Pancreas (tissue), 10 donors: Measurements from ENCODE around the gene KLHL25. TPM values are rescaled to one million over a fixed set of nuclear protein-coding genes. Genes with fewer than 3 reads are reported as not detected.
A peak's percentile ranks its signal among the peaks of the same experiment; 100 is the strongest.

Experiments used
- ATAC-seq, 4 donors: fragments of 200-7000 bp; cut with Tn5 transposase; one replicate each; pipeline versions ENCODE4 v1.8.0 to v1.9.1; 2020; ENCODE audit warnings: mild to moderate bottlenecking in 4 of 4, moderate library complexity in 4 of 4
- DNase-seq, 6 donors: peaks; one replicate each; pipeline ENCODE4 v3.0.0-alpha.2; 2020
- FAIRE-seq: peaks from 2 replicates; lab custom pipeline; 2012; peaks lifted over from hg19 to GRCh38; lab: Jason Lieb, UNC
- H3K27ac ChIP-seq, 4 donors: fragments of 200-600 bp; sonication (generic); 1 replicate in 3 of 4; 2 replicates in 1 of 4; pipeline versions ENCODE4 v1.5.0 to v1.8.0; 2020
- H3K27me3 ChIP-seq, 4 donors: fragments of 200-600 bp; one replicate each; pipeline ENCODE4 v1.8.0; 2021
- H3K36me3 ChIP-seq, 3 donors: fragments of 200-600 bp; sonication (generic) in 1 of 3; one replicate each; pipeline versions ENCODE4 v1.5.0 to v1.8.0; 2020 to 2021
- H3K4me1 ChIP-seq, 3 donors: fragments of 200-600 bp; one replicate each; pipeline ENCODE4 v1.8.0; 2021
- H3K4me3 ChIP-seq, 4 donors: fragments of 200-600 bp; sonication (generic) in 2 of 4; one replicate each; pipeline versions ENCODE4 v1.5.0 to v1.8.0; 2020 to 2021
- H3K9me3 ChIP-seq, 4 donors: fragments of 200-600 bp; one replicate each; pipeline ENCODE4 v1.8.0; 2021
- WGBS, 2 donors: extraction: QIAGEN DNeasy Blood & Tissue Kit; methylation state at CpG; one replicate each; pipeline ENCODE4 v1.1.7; 2013; 5-methylcytosine and 5-hydroxymethylcytosine counted together
- intact Hi-C, 3 donors: fragments of 100-400 bp; cut with DNase I; formaldehyde crosslinking; loops; one replicate each; pipeline versions ENCODE4 v1.11.1 to v1.14.2; 2022
- polyA plus RNA-seq, 2 donors: library from polyadenylated mRNA; stranded (reverse); fragments of 200-250 nt; gene quantifications; one replicate each; pipeline ENCODE4 v1.2.3, GENCODE V29; 2013
- total RNA-seq, 6 donors: library from RNA; stranded (reverse); fragmentation: NEBNext Ultra II Directional in 4 of 6; extraction: Animal tissue kit (Norgen Biotek cat#: 25700) in 4 of 6; gene quantifications; one replicate each; pipeline versions ENCODE4 v1.2.1 to v1.2.4, GENCODE V29; 2021 to 2023
- TF ChIP-seq, protein P1 (sequence below), 4 donors: fragments of 200-600 bp; sonication (generic) in 3 of 4; IDR thresholded peaks; one replicate each; pipeline versions ENCODE4 v1.5.0 to v1.8.0; 2021; ENCODE audit warnings: antibody characterized with exemption in 4 of 4
- donor health status: healthy with polysubstance abuse.
- donor health status: DM: no; HTN: no; CAD: no; lungs with moderate emphysema.
- donor health status: DM: no; HTN: no; CAD: no.
- donor health status: control.
- donor health status: control.
- donor health status: Bipolar disorder and iron deficiency.
- donor health status: DM: yes; HTN: yes; CAD: no.
- donor health status: DM: no; HTN: no; CAD: no.
- donor health status: DM: no; HTN: no; CAD: no.
- donor health status: DM: yes; HTN: yes; CAD: no.

The KLHL25 gene
- total and polyA plus RNA-seq, 8 donors, result 0.93 to 3.3 (median 2.0) TPM

DNA sequence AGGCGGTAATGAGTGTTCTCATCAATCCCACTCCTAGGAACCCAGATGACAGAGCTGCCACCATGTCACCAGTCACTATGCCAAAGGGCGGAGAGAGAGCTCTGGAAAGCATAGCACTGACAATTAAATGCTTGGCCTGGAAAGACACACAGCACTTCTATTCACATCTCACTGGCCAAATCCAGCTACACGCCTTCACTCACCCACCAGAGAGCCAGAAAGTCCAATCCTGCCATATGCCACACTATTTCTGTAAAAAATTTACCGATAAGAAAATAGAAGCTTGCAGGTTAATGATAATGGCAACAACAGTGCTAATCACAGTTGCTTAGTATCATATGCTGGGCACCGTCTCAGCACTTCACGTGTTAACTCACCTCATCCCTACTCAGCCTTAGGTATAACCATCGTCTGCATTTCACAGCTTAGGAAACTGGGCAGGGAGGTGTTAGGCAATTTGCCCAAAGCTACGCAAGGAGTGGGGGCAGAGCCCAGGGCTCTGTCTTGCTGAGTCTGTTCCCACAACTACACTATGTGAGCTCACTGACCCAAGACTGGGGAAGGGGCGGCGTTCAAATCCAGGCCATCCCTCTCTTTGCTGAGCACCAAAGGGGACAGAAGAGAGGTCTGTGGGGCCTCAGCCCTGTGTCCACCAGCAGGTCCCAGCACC lies 16.5 kb downstream of the KLHL25 start:
- intact Hi-C loops, result no loop called here
- FAIRE-seq, result no peak

DNA sequence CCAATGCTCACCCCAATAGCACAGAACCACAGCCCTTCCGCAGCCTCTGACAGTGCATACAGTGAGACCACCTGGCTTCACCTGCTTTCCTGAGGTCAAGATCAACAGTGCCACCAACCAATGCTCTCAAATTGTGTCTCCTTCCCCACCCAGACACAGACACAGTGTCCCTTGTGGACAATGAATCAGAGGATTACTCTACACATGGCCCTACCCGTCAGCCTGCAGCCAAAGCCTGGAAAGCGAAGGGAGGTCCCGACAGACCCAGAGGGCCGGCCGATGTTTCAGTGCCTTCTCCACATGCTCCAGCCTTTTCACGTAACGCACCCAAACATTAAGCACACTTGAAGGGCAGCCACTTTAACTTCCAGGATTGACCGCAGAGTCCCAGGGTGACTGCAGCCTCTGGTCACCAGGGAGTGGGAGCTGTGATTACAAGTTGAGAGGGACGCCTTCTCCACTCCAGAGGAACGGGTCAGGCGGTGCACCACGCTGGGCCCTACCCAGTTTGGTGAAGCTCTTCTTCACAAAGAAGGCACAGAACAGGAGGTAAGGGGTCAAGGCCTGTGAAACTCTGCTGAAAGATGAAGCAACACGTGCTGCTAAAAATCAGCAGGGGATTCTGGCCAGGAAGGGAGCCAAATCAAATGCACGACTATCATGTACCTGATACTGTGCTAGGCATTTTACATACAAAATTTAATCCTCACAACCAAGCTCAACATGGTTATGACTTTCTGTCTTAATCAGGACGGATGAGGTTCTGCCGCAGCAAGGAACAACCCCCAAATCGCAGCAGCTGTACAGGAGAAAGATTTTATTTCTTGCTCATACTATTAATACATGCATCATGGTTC lies 17.2 kb downstream of the KLHL25 start:
- Histone ChIP-seq H3K36me3 (no peaks in the 10 kb centered on the region), H3K27me3 (no peaks in the 10 kb centered on the region), H3K9me3 (no peaks in the 10 kb centered on the region), H3K27ac (no peak overlapping the region), H3K4me3 (no peak overlapping the region), H3K4me1 (peaks cover 0 to 2% (median 0%) of the 10 kb centered on the region in 3 donors)
- WGBS, 2 donors, result 83 to 85% methylated on average over 18 of the region's 18 CpGs
- intact Hi-C loops, result no loop called here
- TF ChIP-seq, protein P1, sequence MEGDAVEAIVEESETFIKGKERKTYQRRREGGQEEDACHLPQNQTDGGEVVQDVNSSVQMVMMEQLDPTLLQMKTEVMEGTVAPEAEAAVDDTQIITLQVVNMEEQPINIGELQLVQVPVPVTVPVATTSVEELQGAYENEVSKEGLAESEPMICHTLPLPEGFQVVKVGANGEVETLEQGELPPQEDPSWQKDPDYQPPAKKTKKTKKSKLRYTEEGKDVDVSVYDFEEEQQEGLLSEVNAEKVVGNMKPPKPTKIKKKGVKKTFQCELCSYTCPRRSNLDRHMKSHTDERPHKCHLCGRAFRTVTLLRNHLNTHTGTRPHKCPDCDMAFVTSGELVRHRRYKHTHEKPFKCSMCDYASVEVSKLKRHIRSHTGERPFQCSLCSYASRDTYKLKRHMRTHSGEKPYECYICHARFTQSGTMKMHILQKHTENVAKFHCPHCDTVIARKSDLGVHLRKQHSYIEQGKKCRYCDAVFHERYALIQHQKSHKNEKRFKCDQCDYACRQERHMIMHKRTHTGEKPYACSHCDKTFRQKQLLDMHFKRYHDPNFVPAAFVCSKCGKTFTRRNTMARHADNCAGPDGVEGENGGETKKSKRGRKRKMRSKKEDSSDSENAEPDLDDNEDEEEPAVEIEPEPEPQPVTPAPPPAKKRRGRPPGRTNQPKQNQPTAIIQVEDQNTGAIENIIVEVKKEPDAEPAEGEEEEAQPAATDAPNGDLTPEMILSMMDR (IDR thresholded peaks at IDR 0.05), result no peak
- no peak for FAIRE-seq
- DNase-seq, result no peak
- peak in 1 of 4 donors; percentile 20 for ATAC-seq

More for the DNA sequence above, 16.5 kb downstream of the KLHL25 start:
- peak in 3 of 4 donors; percentile 44 to 59 (median 57) for ATAC-seq
- Histone ChIP-seq H3K9me3 (no peaks in the 10 kb centered on the region), H3K4me1 (peaks cover 0 to 2% (median 0%) of the 10 kb centered on the region in 3 donors), H3K4me3 (no peak overlapping the region), H3K27me3 (no peaks in the 10 kb centered on the region), H3K36me3 (no peaks in the 10 kb centered on the region), H3K27ac (no peak overlapping the region)
- DNase-seq, result no peak
- WGBS, 2 donors, result 62 to 70% methylated on average over 10 of the region's 10 CpGs
- TF ChIP-seq, protein P1 (IDR thresholded peaks at IDR 0.05), result no peak

DNA sequence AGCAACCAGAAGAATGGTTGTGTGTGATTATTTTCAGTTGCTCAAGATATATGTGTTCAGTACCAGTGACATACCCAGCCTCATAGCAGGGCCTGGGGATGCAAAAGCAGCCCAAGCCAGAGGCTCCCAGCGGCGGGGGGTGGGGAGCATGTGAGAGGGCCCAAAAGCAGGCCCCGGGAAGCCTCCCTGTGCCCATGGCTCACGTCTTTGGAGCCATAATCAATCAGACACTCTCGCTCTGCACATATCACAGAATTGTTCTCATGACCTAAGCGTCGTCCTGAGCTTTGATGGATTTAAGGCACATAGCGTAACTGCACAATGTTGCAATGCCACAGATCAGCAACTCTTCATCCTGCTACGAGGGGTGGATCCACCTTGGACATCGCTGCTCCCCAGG lies 20.8 kb downstream of the KLHL25 start:
- H3K36me3 ChIP-seq, result no peaks in the 10 kb centered on the region
- no peak overlapping the region for H3K4me3 ChIP-seq
- FAIRE-seq (no peak), DNase-seq (no peak), ATAC-seq (no peak)
- no peak overlapping the region for H3K27ac ChIP-seq
- intact Hi-C loops, result no loop called here
- peaks cover 0 to 2% (median 0%) of the 10 kb centered on the region in 3 donors for H3K4me1 ChIP-seq
- no peaks in the 10 kb centered on the region for H3K9me3 ChIP-seq
- H3K27me3 ChIP-seq, result no peaks in the 10 kb centered on the region
- TF ChIP-seq, protein P1 (IDR thresholded peaks at IDR 0.05), result no peak
- 88 to 92% methylated on average over 10 of the region's 10 CpGs for WGBS, 2 donors

DNA sequence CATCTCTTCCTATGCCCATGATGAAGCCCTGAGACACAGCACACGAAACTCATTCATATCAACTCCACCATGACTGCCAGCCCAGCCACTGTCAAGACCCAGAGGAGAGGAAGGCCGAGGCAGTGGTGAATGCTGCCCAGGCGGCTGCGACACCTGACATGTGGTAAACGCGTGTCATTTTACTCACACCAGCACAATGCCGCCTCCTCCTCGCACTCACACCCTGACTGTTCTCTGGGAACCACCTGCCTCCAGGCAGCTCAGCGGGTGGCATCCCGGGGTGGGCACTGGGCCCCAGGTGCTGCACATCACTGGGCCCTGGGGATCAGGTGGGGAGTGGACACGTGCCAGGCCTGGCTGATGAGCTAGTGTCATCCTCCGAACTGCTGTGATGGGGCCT lies 21.5 kb downstream of the KLHL25 start:
- DNase-seq, result no peak
- 91 to 94% methylated on average over 12 of the region's 12 CpGs for WGBS, 2 donors
- Histone ChIP-seq H3K9me3 (no peaks in the 10 kb centered on the region), H3K27ac (no peak overlapping the region), H3K4me1 (peaks cover 0 to 2% (median 0%) of the 10 kb centered on the region in 3 donors), H3K36me3 (no peaks in the 10 kb centered on the region), H3K27me3 (no peaks in the 10 kb centered on the region), H3K4me3 (no peak overlapping the region)
- intact Hi-C loops, result no loop called here
- TF ChIP-seq, protein P1 (IDR thresholded peaks at IDR 0.05), result no peak
- FAIRE-seq, result no peak
- no peak for ATAC-seq
